OCI-LY3 (cell line): ENCODE results near the gene CFAP92.

Source experiments
- H2AFZ ChIP-seq: fragments of 200-600, 300-600 bp; shearing (Covaris generic); 2 replicates; pipeline ENCODE4 v1.6.0; 2014; ENCODE audit warnings: antibody characterized with exemption, low read depth, low read length
- H3K27ac ChIP-seq: fragments of 200-600, 300-600 bp; sonication (generic); 2 replicates; pipeline ENCODE4 v1.5.1; 2014; ENCODE audit warnings: mild to moderate bottlenecking, low read length, moderate library complexity, mixed read lengths
- H3K27me3 ChIP-seq: fragments of 200-600, 300-600 bp; sonication (generic); 2 replicates; pipeline ENCODE4 v1.6.1; 2014; ENCODE audit warnings: low read depth, low read length, mixed read lengths
- H3K36me3 ChIP-seq: fragments of 200-600, 300-600 bp; sonication (generic); replicated peaks from 2 replicates; pipeline ENCODE3; 2014; ENCODE audit warnings: low read depth, low read length, mixed read lengths
- H3K4me1 ChIP-seq: fragments of 300-600, 200-600 bp; sonication (generic); 2 replicates; pipeline ENCODE4 v1.6.1; 2014; ENCODE audit warnings: low read length, mixed read lengths
- H3K4me2 ChIP-seq: fragments of 200-600, 300-600 bp; sonication (generic); 2 replicates; pipeline ENCODE4 v1.6.1; 2014; ENCODE audit warnings: low read length, mixed read lengths
- H3K4me3 ChIP-seq: fragments of 300-600, 200-600 bp; sonication (generic); 2 replicates; pipeline ENCODE4 v1.5.1; 2014; ENCODE audit warnings: antibody characterized with exemption, mild to moderate bottlenecking, low read length, moderate library complexity
- H3K79me2 ChIP-seq: fragments of 300-600, 200-600 bp; shearing (Covaris generic); 2 replicates; pipeline ENCODE4 v1.6.1; 2014; ENCODE audit warnings: mild to moderate bottlenecking, low read length, mixed read lengths
- H3K9ac ChIP-seq: fragments of 300-600, 200-600 bp; shearing (Covaris generic); 2 replicates; pipeline ENCODE4 v1.6.0; 2014; ENCODE audit warnings: mild to moderate bottlenecking, low read length, moderate library complexity
- H3K9me3 ChIP-seq: fragments of 200-600, 300-600 bp; shearing (Covaris generic); 2 replicates; pipeline ENCODE4 v1.6.1; 2014; ENCODE audit warnings: low read length, mixed read lengths; ENCODE audit not compliant: insufficient read depth
- H4K20me1 ChIP-seq: fragments of 200-600, 300-600 bp; sonication (generic); 2 replicates; pipeline ENCODE4 v1.6.1; 2016; ENCODE audit warnings: low read length, mixed read lengths; ENCODE audit not compliant: insufficient read depth
- EZH2phosphoT487 ChIP-seq: fragments of 200-600 bp; shearing (Covaris generic); IDR thresholded peaks from 2 replicates; pipeline ENCODE4 v1.6.1; 2018; ENCODE audit warnings: antibody characterized with exemption, mixed run types, low read depth
- TF ChIP-seq, protein P1 (sequence below): fragments of 200-600, 300-600 bp; sonication (generic); IDR thresholded peaks from 2 replicates; pipeline ENCODE4 v1.5.1; 2014; ENCODE audit warnings: antibody characterized with exemption, low read length, low read depth

Gene CFAP92

DNA sequence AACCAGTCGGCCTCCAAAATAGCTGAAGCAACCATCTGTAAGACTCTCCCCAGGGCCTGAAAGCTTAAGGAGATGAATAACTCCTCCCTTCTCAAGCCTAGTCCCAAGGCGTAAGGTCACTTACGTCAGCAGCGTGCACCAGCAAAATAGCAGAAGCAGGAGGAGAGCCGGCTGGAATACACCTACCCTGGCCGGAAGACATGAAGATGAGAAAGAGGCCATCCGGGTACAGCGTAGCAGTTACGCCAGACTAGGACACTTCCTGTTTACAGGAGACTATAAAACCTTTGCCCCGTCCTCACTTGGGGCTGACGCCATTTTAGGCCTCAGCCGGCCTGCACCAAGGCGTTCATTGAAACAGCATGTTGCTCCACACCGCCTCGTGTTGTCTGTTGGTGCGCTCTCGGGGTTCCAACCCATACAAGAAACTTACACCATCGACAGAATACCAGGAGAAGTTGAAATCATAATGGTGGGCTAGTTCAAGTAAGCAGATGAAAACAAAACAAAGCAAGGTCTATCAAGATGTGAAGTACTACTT lies 2.5 kb downstream of the CFAP92 start:
- no peak overlapping the region for H3K4me2 ChIP-seq
- TF ChIP-seq EZH2phosphoT487: no peak
- TF ChIP-seq, protein P1, sequence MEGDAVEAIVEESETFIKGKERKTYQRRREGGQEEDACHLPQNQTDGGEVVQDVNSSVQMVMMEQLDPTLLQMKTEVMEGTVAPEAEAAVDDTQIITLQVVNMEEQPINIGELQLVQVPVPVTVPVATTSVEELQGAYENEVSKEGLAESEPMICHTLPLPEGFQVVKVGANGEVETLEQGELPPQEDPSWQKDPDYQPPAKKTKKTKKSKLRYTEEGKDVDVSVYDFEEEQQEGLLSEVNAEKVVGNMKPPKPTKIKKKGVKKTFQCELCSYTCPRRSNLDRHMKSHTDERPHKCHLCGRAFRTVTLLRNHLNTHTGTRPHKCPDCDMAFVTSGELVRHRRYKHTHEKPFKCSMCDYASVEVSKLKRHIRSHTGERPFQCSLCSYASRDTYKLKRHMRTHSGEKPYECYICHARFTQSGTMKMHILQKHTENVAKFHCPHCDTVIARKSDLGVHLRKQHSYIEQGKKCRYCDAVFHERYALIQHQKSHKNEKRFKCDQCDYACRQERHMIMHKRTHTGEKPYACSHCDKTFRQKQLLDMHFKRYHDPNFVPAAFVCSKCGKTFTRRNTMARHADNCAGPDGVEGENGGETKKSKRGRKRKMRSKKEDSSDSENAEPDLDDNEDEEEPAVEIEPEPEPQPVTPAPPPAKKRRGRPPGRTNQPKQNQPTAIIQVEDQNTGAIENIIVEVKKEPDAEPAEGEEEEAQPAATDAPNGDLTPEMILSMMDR: no peak
- H2AFZ ChIP-seq: no peak overlapping the region
- no peak overlapping the region for H3K9ac ChIP-seq
- H3K9me3 ChIP-seq: no peaks in the 10 kb centered on the region
- H3K27ac ChIP-seq: no peak overlapping the region
- no peaks in the 10 kb centered on the region for H3K79me2 ChIP-seq
- no peaks in the 10 kb centered on the region for H4K20me1 ChIP-seq
- peaks cover 5% of the 10 kb centered on the region for H3K4me1 ChIP-seq
- no peaks in the 10 kb centered on the region for H3K36me3 ChIP-seq
- no peak overlapping the region for H3K4me3 ChIP-seq
- 0 out of 2 replicates have a peak, but pooled peaks cover 4% of the 10 kb centered on the region for H3K27me3 ChIP-seq

DNA sequence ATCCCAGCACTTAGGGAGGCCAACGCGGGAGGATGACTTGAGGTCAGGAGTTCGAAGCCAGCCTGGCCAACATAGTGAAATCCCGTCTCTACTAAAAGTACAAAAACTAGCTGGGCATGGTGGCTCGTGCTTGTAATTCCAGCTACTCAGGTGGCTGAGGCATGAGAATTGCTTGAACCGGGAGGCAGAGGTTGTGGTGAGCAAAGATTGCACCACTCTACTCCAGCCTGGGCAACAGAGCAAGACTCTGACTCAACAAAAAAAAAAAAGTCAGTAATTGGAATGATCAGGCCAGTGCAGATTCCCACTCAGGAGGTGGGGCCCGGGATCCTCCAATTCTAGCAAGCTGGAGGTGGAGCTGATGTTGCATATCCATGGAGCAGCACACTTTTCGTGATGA lies 5.6 kb downstream of the CFAP92 start:
- TF ChIP-seq, protein P1: no peak
- TF ChIP-seq EZH2phosphoT487: no peak
- Histone ChIP-seq H4K20me1 (no peaks in the 10 kb centered on the region), H3K4me3 (no peak overlapping the region), H3K4me2 (no peak overlapping the region), H3K27ac (no peak overlapping the region), H3K36me3 (no peaks in the 10 kb centered on the region), H3K9ac (no peak overlapping the region), H3K9me3 (no peaks in the 10 kb centered on the region), H3K4me1 (no peaks in the 10 kb centered on the region), H2AFZ (no peak overlapping the region), H3K79me2 (no peaks in the 10 kb centered on the region), H3K27me3 (no peaks in the 10 kb centered on the region)

DNA sequence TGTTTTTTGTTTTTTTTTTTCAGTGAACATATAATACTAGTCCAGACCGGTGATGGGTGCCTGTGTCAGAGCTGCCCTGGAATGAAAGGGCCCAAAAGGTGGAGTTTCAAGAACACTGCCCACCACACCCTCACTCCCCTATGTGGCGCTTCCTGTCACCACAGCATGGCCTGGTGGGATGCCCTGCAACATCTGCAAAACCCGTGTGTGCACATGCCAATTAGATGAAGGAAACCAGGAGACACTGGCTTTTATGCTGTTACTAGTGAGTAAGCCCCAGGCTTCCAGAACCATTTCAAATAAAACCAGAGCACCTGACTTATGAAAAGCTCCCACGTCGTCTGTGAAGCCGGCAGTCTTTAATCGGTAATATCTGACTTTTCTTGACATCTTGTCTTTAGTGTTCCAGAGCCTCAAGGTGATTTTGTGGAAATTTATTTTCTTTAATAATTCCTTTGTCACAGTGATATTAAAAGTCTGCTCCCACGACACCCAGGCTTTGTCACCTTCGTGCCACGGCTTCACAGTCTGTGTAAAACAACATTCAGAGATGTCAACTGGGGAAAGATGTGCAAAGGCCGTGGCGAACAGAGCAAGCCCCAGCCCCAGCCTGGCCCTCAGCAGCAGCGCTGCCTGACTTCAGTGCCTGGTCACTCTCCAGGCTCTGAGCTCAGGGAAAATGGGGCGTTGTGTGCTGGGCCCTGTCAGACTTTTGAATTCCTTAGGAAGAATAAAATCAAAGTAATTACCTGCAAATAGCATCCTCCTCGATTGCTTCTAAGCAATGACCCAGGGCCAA lies 6.4 kb downstream of the CFAP92 start:
- H3K36me3 ChIP-seq: no peaks in the 10 kb centered on the region
- no peaks in the 10 kb centered on the region for H3K27me3 ChIP-seq
- no peaks in the 10 kb centered on the region for H3K9me3 ChIP-seq
- TF ChIP-seq, protein P1: no peak
- TF ChIP-seq EZH2phosphoT487: no peak
- no peak overlapping the region for H3K9ac ChIP-seq
- no peaks in the 10 kb centered on the region for H4K20me1 ChIP-seq
- no peak overlapping the region for H3K27ac ChIP-seq
- H2AFZ ChIP-seq: no peak overlapping the region
- no peak overlapping the region for H3K4me2 ChIP-seq
- H3K4me3 ChIP-seq: no peak overlapping the region
- H3K4me1 ChIP-seq: no peaks in the 10 kb centered on the region
- no peaks in the 10 kb centered on the region for H3K79me2 ChIP-seq

DNA sequence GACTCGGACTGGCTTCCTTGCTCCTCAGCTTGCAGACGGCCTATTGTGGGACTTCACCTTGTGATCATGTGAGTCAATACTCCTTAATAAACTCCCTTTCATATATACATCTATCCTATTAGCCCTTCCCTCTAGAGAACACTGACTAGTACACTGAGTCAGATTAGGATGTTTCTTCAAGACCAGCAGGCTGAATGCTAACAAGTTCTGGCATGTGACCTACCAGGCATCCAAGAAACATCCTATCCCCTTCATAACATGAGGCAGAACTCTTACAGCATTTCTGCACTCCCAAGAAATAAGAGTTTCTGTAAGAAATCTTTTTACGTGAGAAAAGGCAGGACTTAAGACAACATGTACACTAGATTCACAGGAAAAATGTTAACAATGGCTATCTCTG lies 9.3 kb downstream of the CFAP92 start:
- Histone ChIP-seq H3K79me2 (no peaks in the 10 kb centered on the region), H3K9me3 (no peaks in the 10 kb centered on the region), H3K27ac (no peak overlapping the region), H3K9ac (no peak overlapping the region), H3K4me2 (no peak overlapping the region), H3K27me3 (no peaks in the 10 kb centered on the region), H4K20me1 (no peaks in the 10 kb centered on the region), H3K4me1 (no peaks in the 10 kb centered on the region), H2AFZ (no peak overlapping the region), H3K4me3 (no peak overlapping the region), H3K36me3 (no peaks in the 10 kb centered on the region)
- TF ChIP-seq, protein P1: no peak
- no peak for TF ChIP-seq EZH2phosphoT487
